ENCODE results near the gene C5orf22.
"Not testable (repeated sequence)": the region's sequence is repeated elsewhere in the genome, so short reads cannot be mapped to it uniquely, and the experiment has no call there.

C5orf22 gene

DNA sequence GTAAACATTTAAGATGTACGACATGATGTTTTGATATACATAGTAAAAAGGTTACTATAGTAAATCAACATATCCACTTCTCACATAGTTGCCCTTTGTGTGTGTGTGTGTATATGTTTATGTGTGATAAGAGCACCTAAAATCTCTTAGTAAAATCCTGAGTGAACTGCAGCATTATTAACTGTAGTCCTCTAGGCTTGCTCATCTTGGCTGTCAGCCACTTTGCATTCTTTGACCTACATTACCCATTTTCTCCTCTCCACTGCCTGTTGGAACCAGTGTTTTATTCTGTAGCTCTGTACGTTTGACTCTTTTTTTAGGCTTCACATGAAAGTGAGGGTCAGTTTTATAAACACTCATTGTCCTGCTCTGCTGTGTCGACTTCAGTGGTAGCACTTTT is 24.4 kb downstream of the C5orf22 start:
- DNase-seq, result no peak

DNA sequence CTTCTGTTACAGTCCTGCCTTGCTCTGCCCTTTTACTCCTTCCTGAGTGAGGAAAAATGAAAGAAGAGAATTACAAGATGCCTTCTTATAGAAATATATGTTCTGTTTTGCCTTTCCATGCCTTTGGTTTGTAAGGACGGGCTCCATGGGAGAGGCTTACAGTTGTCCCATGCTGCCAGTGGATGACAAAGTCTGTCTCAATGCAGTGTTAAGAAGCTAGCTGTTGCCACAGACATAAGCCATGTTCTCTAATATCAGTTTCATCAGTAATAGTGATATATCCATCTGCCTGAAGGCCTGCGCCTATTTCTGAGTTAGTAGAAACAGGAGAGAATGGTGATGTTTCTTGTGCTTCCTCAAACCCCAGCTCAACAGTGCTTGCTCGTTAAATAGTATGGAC is 27.8 kb downstream of the C5orf22 start:
- DNase-seq, result no peak

DNA sequence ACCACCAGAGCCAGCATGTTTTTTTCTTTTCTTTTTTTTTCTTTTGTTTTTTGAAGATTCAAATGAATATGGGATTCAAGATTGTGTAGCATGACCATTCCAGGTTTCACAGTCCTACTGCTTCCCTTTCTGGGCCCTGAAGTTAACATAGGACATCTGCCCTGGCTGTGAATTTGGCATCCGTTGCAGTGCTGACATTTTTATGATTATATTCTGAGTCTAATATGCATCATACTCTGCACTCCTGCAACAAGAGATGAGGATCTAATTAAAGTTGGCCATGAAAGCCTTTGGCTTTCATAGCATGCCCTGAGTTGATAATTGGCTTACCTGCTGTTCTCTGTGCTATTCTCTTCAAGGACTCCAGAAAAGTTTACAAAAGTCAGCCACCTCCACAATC is 29.8 kb downstream of the C5orf22 start:
- no peak for DNase-seq

DNA sequence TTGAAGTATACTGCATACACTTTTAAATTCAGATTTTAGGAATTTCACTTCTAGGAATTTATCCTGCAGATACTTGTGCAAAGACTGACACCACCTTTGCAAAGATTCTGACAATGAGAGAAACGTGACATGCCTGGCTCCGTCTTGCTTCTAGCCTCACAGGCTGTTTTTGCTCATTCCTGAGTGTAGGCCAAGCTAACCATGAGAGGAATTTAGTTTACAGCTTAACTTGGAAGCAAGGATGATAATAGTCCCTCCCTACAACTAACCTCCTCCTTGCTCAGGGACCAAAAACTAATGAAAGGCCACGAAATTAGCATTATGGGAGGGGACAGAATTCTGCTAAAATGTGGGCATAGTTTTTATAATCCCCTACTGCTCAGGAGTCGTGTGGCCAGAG is 31.1 kb downstream of the C5orf22 start:
- no peak for DNase-seq

DNA sequence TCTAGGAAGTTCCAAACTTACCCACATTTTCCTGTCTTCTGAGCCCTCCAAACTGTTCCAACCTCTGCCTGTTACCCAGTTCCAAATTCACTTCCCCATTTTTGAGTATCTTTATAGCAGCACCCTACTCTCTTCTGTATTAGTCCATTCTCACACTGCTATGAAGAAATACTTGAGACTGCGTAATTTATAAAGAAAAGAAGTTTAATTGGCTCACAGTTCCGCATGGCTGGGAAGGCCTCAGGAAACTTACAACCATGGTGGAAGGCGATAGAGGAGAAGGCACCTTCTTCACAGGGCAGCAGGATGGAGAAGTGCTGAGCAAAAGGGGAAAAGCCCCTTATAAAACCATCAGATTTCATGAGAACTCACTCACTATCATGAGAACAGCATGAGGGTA is 34.3 kb downstream of the C5orf22 start:
- not testable (repeated sequence) for DNase-seq

DNA sequence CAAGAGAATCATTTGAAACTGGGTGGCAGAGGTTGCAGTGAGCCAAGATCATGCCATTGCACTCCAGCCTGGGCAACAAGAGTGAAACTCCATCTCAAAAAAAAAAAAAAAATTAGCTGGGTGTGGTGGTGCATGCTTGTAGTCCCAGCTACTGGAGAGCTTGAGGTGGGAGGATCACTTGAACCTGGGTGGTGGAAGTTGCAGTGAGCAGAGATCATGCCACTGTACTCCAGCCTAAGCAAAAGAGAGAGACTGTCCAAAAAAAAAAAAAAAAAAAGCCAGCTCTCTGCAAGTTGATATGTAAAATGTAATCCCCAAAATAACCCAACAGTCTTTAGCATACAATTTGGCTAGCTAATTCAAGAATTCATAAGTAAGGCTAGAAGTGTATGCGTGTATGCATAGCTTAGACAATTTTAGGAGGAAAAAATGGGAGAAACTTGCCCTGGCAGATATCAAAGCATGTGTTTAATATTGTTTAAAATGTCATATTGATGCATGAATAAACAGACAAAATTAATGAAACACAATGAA is 36.3 kb downstream of the C5orf22 start:
- no peak for DNase-seq

DNA sequence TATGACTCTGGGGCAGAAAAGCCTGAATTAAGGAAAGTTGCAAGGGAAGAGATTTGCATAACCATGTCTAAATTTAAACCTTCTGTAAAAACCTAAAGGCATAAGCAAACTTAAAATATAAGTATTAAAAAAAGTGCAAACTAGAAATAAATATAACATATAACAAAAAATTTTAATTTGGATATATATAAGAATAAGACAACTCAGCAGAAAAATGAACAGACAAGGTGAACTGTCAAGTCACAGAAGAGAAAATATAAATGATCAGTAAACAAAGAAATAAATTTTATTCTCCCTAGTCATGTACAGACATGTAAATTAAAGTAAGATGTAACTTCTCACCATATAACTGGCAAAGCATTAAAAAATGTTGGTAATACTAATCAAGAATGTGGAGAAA is 37.0 kb downstream of the C5orf22 start:
- DNase-seq, result no peak

DNA sequence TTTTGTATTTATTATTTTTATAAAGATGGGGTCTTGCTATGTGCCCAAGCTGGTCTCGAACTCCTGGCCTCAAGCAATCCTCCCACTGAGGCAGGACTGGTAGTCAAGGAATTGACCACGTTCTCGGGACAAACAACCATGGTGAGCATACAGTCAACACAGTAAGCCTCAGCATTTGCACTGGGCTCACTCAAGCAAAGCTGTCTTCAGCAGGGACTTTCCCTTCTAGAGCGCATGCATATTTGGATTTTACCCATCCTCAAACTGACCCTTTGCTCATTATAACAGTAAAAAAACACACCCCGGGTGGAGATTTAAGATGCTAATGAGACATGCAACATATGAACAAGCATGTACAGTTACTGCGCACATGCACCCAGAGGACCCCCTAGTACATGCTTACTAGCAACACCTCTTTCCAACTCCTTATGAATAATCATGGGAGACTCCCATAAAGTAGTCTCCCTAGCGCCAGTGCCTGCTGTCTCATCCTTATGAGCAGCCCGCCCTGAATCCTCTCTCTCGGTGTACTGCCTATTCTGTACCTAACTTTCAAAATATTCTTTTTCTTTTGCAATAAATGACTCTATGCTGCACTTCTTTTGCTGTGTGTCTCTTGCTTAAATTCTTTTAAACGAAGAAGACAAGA is 41.5 kb downstream of the C5orf22 start:
- no peak for DNase-seq

DNA sequence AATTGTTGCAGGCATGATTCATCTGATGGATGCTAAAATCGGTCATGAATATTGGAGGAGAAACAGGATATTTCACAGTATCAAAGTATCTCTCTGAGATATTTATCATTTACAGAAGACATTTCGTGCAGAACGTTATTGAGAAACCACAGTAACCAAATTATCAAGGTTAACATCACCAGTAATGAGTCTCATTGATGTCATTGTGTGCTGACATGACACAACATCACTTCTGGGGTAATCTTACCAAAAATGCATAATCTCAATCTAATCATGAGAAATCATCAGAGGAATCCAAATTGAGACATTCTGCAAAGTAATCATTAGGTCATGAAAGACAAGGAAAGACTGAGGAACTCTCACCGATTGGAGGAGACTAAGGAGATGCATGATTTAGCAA is 42.7 kb downstream of the C5orf22 start:
- no peak for DNase-seq

DNA sequence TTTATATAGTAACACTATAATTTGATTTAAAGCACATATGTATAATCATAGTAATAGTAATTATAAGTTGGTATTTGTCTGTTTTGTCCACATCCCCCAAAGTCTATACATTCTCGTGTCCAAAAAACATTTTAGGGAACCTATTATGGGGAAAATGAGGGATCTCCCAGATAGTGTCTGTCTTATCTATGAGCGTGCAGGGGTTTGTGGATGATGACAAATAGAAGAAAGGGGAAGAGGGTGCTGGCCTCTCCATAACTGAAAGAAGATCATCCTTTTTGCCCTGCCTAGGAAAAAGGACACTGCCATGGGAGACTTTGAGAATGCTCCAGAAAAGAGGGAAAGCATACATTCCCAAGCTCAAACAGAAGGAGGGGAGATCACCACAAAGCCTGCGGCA is 45.3 kb downstream of the C5orf22 start:
- no peak for DNase-seq

DNA sequence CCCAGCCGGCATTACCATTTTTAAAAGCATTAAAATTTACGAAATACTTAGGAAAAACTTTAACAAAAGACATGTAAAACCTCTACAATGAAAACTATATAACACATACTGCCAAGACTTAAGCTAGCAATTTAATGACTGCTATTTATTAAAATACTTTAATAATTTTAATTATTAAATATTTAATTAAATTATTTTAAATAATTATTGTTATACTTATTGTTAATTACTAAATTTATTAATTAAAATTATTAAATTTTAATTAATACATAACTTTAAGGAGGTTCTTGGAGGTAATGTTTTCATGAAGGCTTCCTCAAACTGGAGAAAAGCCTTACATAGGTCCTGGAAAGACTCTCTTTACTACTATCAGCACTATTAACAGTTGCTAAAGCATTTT is 47.5 kb downstream of the C5orf22 start:
- DNase-seq, result no peak

DNA sequence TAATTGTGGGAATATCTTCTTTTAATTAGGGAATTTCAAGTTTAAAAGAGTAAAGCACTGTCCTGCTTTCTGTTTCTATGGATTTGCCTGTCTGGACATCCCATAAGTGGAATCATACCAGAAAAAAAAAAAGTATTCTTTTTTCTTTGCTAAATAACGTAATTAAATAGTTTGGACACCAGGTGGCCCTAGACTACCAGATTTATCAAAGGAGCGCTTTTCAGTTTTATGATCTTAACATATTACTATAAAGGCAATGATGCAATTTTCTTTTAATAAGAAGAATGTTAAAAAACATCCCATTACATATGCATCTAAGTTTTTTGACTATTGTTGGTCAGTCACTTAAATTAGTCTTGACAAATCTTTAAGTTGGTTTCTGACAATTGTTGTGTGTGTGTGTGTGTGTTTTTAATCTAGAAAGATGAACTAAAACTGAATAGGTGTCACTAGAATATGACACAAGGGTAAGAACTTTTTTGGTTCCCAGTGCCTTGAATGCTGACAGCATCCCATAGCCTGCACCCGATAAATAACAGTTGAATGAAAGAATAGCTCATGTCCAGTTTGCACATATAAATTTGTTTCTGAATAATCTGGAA is 49.5 kb downstream of the C5orf22 start:
- no peak for DNase-seq

DNA sequence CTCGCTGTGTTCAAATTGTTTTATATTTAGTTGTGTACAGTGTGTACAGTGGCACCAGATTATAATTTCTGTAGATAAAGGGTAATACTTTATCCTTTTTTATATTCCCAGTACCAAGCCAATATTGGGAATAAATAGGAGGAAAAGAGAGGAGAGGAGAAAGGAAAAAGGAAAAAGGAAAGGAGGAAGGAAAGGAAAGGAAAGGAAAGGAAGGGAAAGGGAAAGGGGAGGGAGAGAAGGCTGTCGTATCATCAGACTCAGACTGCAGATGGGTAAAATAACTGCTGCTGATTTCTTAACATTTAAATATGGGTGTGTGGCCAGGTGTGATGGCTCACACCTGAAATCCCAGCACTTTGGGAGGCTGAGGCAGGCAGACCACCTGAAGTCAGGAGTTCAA is 51.0 kb downstream of the C5orf22 start:
- DNase-seq, result no peak

DNA sequence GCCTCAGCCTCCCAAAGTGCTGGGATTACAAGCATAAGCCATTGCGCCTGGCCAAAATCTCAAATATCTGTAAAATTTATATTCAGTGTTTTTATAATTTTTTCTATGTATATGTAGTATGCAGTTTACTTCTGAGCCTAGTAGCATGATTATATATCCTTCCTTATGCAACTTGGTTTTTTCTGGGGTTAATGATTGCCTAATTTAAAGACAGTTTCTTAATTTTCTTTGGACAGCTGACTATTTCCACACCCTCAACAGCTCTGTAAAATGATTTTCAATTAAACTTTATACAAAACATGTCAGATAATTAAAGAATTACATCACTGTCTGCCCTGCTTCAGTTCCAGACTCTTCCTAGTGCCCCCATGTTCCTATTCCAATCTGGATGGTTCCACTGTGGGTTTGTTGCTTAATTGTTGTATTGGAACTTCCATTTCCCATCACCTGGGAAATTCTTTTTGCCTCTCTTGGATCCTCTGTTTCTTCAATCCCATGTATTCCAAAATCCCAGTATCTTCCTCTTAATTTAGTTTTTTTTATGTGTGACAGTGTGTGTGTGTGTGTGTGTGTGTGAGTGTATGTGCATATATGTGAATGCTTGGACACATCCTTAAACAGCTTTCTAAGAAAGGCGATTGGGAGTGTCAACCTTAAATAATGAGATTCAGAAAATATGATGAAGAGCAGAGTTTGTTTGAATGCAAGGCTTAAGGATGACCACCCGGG is 53.2 kb downstream of the C5orf22 start:
- no peak for DNase-seq

DNA sequence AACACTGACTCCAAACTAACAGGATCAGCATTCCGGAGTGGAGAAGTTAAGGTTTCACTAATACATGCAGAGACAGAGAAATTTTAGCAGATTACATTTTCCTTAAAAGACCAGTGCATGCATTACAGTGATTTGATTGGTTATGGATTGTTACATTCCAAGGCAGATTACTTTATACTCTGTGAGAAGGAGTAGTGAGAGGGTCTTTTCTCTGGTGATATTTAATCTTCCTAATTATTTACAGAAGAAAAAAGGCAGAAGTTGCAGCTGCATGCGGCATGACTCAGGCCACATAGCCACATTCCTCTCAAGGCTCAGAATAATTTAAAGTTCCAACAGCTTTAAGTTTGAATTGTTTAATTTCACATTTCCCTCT is 53.8 kb downstream of the C5orf22 start:
- no peak for DNase-seq

DNA sequence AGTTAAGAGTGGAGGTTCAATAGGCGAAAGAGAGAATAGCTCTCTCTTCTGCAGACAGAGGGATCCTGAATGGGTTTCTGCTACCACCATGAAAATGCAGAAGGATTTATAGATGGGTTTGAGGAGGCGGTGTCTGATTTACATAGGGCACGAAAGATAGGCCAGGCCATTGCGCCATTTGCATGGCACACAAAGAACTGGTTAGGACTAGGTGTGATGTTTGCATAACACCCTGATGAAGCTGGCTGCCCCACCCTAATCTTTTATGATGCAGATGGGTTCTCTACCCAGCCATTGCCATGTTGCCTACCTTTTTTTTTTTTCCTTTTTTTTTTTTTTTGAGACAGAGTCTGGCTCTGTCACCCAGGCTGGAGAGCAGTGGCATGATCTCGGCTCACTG is 55.4 kb downstream of the C5orf22 start:
- no peak for DNase-seq

DNA sequence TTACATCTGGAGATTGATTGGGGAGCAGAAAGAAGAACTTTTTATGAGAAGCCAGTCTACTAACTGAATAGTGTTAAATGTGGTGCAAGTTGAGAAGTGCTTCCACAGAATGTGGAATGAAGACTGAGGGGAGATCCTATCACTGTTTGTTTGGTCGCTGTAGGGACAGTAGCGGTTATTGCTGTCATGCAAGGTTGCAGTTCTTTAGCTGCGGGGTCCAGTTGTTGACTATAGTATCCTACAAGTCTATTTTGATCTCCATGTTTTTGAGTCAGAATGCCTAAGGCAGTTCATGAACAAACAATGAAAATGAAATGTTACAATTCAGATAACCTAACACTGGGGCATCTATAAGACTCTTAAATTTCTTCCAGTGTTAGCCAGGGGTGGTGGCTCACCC is 61.6 kb downstream of the C5orf22 start:
- no peak for DNase-seq

DNA sequence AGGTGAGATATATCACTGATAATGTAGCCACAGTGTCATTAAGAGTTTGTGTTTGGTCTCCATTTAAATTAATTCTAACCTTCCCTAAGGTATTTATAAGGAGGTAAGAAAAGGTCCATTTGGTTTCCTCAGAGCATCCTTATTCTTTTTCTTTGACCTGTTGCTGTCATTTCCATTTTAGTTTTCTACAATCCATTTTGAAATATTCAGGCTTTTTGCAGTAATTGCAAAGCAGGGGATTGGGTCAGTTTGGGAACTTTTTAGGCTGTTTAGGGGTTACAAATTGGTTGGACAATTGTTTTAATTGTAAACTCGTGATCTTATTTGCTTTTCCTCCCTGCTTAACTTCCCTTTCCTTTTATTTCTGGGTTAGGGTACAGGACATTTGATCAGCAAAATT is 64.3 kb downstream of the C5orf22 start:
- no peak for DNase-seq

DNA sequence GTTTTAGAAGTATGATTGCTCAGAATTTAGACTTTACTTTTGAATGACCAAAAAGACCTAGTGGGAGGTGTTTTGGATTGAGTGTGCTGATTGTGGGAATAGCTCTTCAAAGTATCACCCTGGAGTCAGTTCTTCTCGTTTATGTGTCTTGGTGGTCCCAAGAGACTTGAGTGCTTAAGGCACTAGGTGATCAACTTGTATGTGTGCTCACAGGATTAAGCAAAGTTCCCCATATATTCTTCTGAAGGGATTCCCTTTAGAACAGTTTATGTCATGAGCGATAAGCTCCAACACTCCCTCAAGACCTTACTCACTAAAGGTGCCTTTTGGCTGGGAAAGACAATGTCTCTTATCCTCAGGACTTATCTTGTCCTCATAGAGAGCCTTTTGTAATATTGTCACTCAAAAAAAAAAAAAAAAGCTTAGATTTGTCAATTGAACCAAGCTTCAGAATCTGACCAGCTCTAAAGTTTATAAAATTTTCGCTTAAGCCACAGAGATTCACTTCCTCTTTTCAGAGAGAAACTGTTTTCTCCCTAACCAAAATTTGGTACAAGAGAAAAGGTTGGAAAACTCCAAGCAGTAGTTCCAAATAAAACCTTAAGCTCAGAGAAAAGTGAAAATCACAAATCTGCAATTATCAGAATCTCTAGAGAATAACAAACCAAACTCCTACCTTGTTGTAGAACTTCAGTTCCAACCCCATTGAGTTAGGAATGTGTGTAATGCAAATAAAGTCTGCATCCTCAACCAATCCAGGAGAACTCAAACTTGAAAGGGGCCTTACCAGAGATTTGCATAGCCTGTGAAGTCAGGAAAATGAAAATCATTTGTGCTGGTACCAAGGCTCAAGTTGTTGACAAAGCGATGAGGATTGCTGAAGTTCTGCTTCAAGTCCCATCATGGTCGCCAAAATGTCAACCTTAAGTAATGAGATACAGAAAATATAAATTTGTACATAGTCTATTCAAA is 66.8 kb downstream of the C5orf22 start:
- DNase-seq, result no peak

DNA sequence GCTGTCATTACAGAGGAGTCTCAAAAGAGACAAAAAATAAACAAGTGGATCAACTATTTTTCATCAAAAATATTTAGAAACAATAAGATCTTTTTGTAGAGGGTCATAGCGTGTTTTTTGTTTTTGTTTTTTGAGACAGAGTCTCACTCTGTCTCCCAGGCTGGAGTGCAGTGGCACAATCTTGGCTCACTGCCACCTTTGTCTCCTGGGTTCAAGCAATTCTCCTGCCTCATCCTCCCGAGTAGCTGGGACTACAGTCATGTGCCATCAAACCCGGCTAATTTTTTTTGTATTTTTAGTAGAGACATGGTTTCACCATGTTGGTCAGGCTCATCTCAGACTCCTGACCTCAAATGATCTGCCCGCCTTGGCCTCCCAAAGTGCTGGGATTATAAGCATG is 70.2 kb downstream of the C5orf22 start:
- DNase-seq, result not testable (repeated sequence)

DNA sequence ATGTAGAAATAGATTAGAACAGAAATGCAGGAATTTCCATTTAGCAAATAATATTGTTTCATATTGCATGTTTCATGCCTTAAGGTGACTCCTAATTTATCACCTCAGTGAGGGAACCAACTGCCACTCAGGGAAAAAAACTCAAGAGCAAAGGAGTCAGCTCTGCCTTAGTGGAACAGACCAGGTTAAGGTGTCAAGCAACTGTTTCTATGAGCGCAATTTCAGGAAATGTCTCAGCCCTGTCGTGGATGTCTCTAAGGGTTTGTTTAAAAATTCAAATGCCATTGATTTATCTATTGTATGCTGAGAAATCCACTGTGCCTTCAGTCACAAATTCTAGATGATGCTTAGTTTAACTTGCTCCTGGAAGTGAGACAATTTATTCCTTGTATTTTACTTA is 72.1 kb downstream of the C5orf22 start:
- no peak for DNase-seq

DNA sequence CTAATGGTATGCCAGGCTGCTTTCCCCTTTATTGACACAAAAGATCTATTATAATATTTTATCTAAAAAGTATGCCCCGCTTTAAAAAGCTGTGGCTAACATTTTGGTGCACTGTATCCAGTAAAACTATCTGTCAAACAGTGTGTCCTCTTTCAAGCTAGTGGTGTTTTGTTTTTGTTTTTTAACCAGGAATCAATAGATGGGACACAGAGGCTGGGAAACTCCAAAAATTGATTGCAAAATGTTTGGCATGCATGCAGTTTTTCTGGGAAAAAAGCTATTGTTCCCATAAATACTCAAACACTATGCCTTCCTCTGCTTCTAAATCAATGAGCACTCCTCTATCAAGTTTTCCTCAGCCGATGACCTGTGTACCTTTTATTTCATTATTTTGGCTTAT is 72.5 kb downstream of the C5orf22 start:
- no peak for DNase-seq

All from stimulated activated CD4-positive, alpha-beta T cell treated with anti-CD3 and anti-CD28 coated beads, Interleukin-4, amount 100 ng/mL, for 24 hours (primary cell).